T-cell (primary cell): ENCODE measurements around the gene MSLN. TPM values are rescaled to one million over a fixed set of nuclear protein-coding genes. Genes with fewer than 3 reads are reported as not detected.

Experiments
- ATAC-seq, 4 experiments: fragments of 200-7000 bp in 3 of 4; fragments of 150-1000 bp in 1 of 4; cut with Tn5 transposase; replicated peaks in 1 of 4; 1 replicate in 3 of 4; 2 replicates in 1 of 4; pipeline ENCODE4 v1.10.0; 2021; ENCODE audit warnings: moderate library complexity in 3 of 4, mild to moderate bottlenecking in 2 of 4, moderate number of reproducible peaks in 1 of 4
- CTCF ChIA-PET, 2 donors: fragments of 300-600 bp; sonication (Branson Sonifier 250); formaldehyde crosslinking; loops; one replicate each; lab custom pipeline; 2022; ENCODE audit warnings: antibody characterized with exemption in 2 of 2; lab: Charles Lee
- POLR2A ChIA-PET, 2 donors: fragments of 300-600 bp; sonication (Branson Sonifier 250); formaldehyde crosslinking; loops; one replicate each; lab custom pipeline; 2022; ENCODE audit warnings: antibody characterized with exemption in 2 of 2; lab: Charles Lee
- DNase-seq, 35 experiments: peaks; one replicate each; pipeline versions ENCODE4 v3.0.0 to v3.0.0-alpha.2; 2013 to 2023
- H3K27ac ChIP-seq: one replicate; pipeline ENCODE4 v1.5.1; 2013; ENCODE audit warnings: low read length
- H3K27me3 ChIP-seq, 2 experiments: replicated peaks in 1 of 2; 1 replicate in 1 of 2; 2 replicates in 1 of 2; pipeline versions ENCODE4 v1.6.1 to v1.7.0; 2013; ENCODE audit warnings: low read length in 1 of 2, mixed read lengths in 1 of 2; ENCODE audit not compliant: control insufficient read depth in 2 of 2, insufficient read depth in 2 of 2; ENCODE audit errors: extremely low read depth in 1 of 2
- H3K36me3 ChIP-seq, 2 donors: 1 replicate in 1 of 2; 2 replicates in 1 of 2; pipeline versions ENCODE4 v1.6.1 to v1.7.0; 2013; ENCODE audit warnings: low read length in 1 of 2; ENCODE audit not compliant: control insufficient read depth in 2 of 2, insufficient read depth in 1 of 2; ENCODE audit errors: extremely low read depth in 1 of 2
- H3K4me1 ChIP-seq, 2 experiments: 1 replicate in 1 of 2; 2 replicates in 1 of 2; pipeline versions ENCODE4 v1.6.1 to v1.7.0; 2013; ENCODE audit warnings: low read length in 2 of 2, mixed read lengths in 1 of 2; ENCODE audit not compliant: insufficient read depth in 2 of 2, control insufficient read depth in 1 of 2; ENCODE audit errors: extremely low read depth in 1 of 2
- H3K4me3 ChIP-seq, 2 donors: 1 replicate in 1 of 2; 2 replicates in 1 of 2; pipeline versions ENCODE4 v1.5.1 to v1.7.0; 2013; ENCODE audit warnings: mild to moderate bottlenecking in 2 of 2, low read length in 1 of 2, moderate library complexity in 1 of 2; ENCODE audit not compliant: control insufficient read depth in 1 of 2; ENCODE audit errors: extremely low read depth in 1 of 2
- H3K9me3 ChIP-seq: 2 replicates; pipeline ENCODE4 v1.7.0; 2013
- H3K27ac Mint-ChIP-seq, 2 donors: one replicate each; pipeline ENCODE4 v1.8.0; 2020 to 2021; ENCODE audit warnings: mild to moderate bottlenecking in 2 of 2, mixed read lengths in 2 of 2
- H3K27me3 Mint-ChIP-seq, 2 donors: one replicate each; pipeline ENCODE4 v1.8.0; 2021 to 2022; ENCODE audit warnings: mixed read lengths in 2 of 2
- H3K36me3 Mint-ChIP-seq: one replicate; pipeline ENCODE4 v1.8.0; 2021; ENCODE audit warnings: mixed read lengths
- H3K4me1 Mint-ChIP-seq, 3 donors: one replicate each; pipeline ENCODE4 v1.8.0; 2020 to 2022; ENCODE audit warnings: mixed read lengths in 3 of 3, mild to moderate bottlenecking in 1 of 3
- H3K4me3 Mint-ChIP-seq, 3 donors: one replicate each; pipeline ENCODE4 v1.8.0; 2020 to 2022; ENCODE audit warnings: mild to moderate bottlenecking in 3 of 3, mixed read lengths in 3 of 3, moderate library complexity in 3 of 3
- H3K9me3 Mint-ChIP-seq, 3 donors: one replicate each; pipeline ENCODE4 v1.8.0; 2020 to 2022; ENCODE audit warnings: mixed read lengths in 3 of 3
- WGBS: methylation state at CpG from one replicate; pipeline ENCODE4 v1.1.5; 2013; ENCODE audit warnings: missing lambda C conversion rate; ENCODE audit not compliant: insufficient coverage; 5-methylcytosine and 5-hydroxymethylcytosine counted together
- total RNA-seq, 35 experiments: library from RNA in 6 of 35; stranded (reverse) in 6 of 35; fragments of 120-200 nt in 1 of 35; gene quantifications; one replicate each; pipeline versions ENCODE4 v1.2.1 to v1.2.4 and lab custom pipeline; 2013 to 2026

Gene MSLN
- total RNA-seq, 5 donors from 2014 or later (not counting 1 experiment from before 2014, with no cell fraction given): 0.55 to 0.60 TPM; not detected in 3

- Histone ChIP-seq H3K4me3 (peak within 1 kb of the TSS; percentile 21 to 56), H3K36me3 (no peaks in the 10 kb centered on the region), H3K27me3 (peaks cover 0 to 56% of the 10 kb centered on the region in 2 experiments), H3K9me3 (no peaks in the 10 kb centered on the region), H3K4me1 (peaks cover 2 to 43% of the 10 kb centered on the region in 2 experiments), H3K27ac (no peak within 1 kb of the TSS)
- ATAC-seq: peak; percentile 90 to 93 (median 91)
- peak; percentile 66 to 93 (median 81) for DNase-seq
- POLR2A ChIA-PET: interaction anchor here in 1 of 2 donors (0.6 kb wide), 1 partner anchor 29 kb away, joined by 3 read pairs; no protein-coding TSS in a partner anchor
- H3K4me1 Mint-ChIP-seq: peaks cover 11 to 23% (median 14%) of the 10 kb centered on the region in 3 donors
- H3K36me3 Mint-ChIP-seq: no peaks in the 10 kb centered on the region
- peak within 1 kb of the TSS; percentile 57 to 68 (median 61) for H3K4me3 Mint-ChIP-seq
- no peaks in the 10 kb centered on the region for H3K9me3 Mint-ChIP-seq
- H3K27me3 Mint-ChIP-seq: peaks cover 9 to 20% of the 10 kb centered on the region in 2 donors
- 5% methylated on average over 106 of the region's 108 CpGs for WGBS
- peak within 1 kb of the TSS in 1 of 2 donors; percentile 39 for H3K27ac Mint-ChIP-seq
- CTCF ChIA-PET: no interaction called here
Measured at GRCh38 chr16:714558-715476, 45.7 kb upstream of the MSLN start, which contains the start of gene METRN. TSS of gene METRN (plus strand) at chr16:715118. CDS start at chr16:715290, 172 bp downstream.

GRCh38 chr16:715477-716199 lies 44.9 kb upstream of the MSLN start:
- Mint-ChIP-seq H3K9me3 (no peaks in the 10 kb centered on the region), H3K27ac (no peak overlapping the region), H3K27me3 (peaks cover 9 to 14% of the 10 kb centered on the region in 2 donors), H3K4me1 (peaks cover 18 to 30% (median 21%) of the 10 kb centered on the region in 3 donors), H3K4me3 (peak overlapping the region; percentile 57 to 68 (median 61)), H3K36me3 (no peaks in the 10 kb centered on the region)
- Histone ChIP-seq H3K4me1 (peaks cover 5 to 51% of the 10 kb centered on the region in 2 experiments), H3K9me3 (no peaks in the 10 kb centered on the region), H3K4me3 (peak overlapping the region; percentile 21 to 56), H3K27ac (no peak overlapping the region), H3K36me3 (no peaks in the 10 kb centered on the region), H3K27me3 (peaks cover 0 to 48% of the 10 kb centered on the region in 2 experiments)
- ATAC-seq: peak; percentile 9 to 26 (median 22)
- peak in 1 of 35 experiments; percentile 37 for DNase-seq
- 3% methylated on average over 70 of the region's 74 CpGs for WGBS
- CTCF ChIA-PET: interaction anchor here (0.7 to 0.8 kb wide), 3 partner anchors 13 to 387 kb away, joined by 3 to 6 read pairs (median 3); no protein-coding TSS in a partner anchor
- POLR2A ChIA-PET: interaction anchor here in 1 of 2 donors (0.5 to 0.8 kb wide), 2 partner anchors 10 to 92 kb away, joined by 3 to 4 read pairs; no protein-coding TSS in a partner anchor

GRCh38 chr16:716200-716568 lies 44.4 kb upstream of the MSLN start:
- H3K27ac ChIP-seq: no peak overlapping the region
- no peak for DNase-seq
- no peaks in the 10 kb centered on the region for H3K9me3 ChIP-seq
- peaks cover 0 to 42% of the 10 kb centered on the region in 2 experiments for H3K27me3 ChIP-seq
- Mint-ChIP-seq H3K27ac (no peak overlapping the region), H3K9me3 (no peaks in the 10 kb centered on the region), H3K4me1 (peaks cover 19 to 30% (median 21%) of the 10 kb centered on the region in 3 donors), H3K36me3 (no peaks in the 10 kb centered on the region), H3K4me3 (peak overlapping the region; percentile 50 to 68 (median 57)), H3K27me3 (peaks cover 8 to 12% of the 10 kb centered on the region in 2 donors)
- H3K36me3 ChIP-seq: no peaks in the 10 kb centered on the region
- ChIA-PET POLR2A (interaction anchor here in 1 of 2 donors (0.8 kb wide), 1 partner anchor 9 kb away, joined by 3 read pairs; no protein-coding TSS in a partner anchor), CTCF (interaction anchor here (0.7 to 0.8 kb wide), 3 partner anchors 12 to 387 kb away, joined by 3 to 6 read pairs (median 3); no protein-coding TSS in a partner anchor)
- no peak for ATAC-seq
- no peak overlapping the region for H3K4me3 ChIP-seq
- 69% methylated on average over 5 of the region's 12 CpGs for WGBS
- H3K4me1 ChIP-seq: peaks cover 5 to 53% of the 10 kb centered on the region in 2 experiments

- H3K4me1 ChIP-seq: peaks cover 5 to 53% of the 10 kb centered on the region in 2 experiments
- no peak overlapping the region for H3K27ac ChIP-seq
- Mint-ChIP-seq H3K4me1 (peaks cover 19 to 30% (median 21%) of the 10 kb centered on the region in 3 donors), H3K27me3 (peaks cover 7 to 8% of the 10 kb centered on the region in 2 donors), H3K4me3 (peak overlapping the region; percentile 47 to 68 (median 50)), H3K27ac (no peak overlapping the region), H3K36me3 (no peaks in the 10 kb centered on the region), H3K9me3 (no peaks in the 10 kb centered on the region)
- ChIA-PET CTCF (no interaction called here), POLR2A (no interaction called here)
- 99% methylated on average over 20 of the region's 29 CpGs for WGBS
- no peak overlapping the region for H3K4me3 ChIP-seq
- peaks cover 0 to 35% of the 10 kb centered on the region in 2 experiments for H3K27me3 ChIP-seq
- DNase-seq (no peak), ATAC-seq (no peak)
- no peaks in the 10 kb centered on the region for H3K36me3 ChIP-seq
- no peaks in the 10 kb centered on the region for H3K9me3 ChIP-seq
Measured at GRCh38 chr16:716768-717325, 43.7 kb upstream of the MSLN start.

- no peak for ATAC-seq
- CTCF ChIA-PET: no interaction called here
Measured at GRCh38 chr16:717450-718245, 42.9 kb upstream of the MSLN start.

More at GRCh38 chr16:717450-718245, 42.9 kb upstream of the MSLN start:
- Histone ChIP-seq H3K27me3 (peaks cover 0 to 32% of the 10 kb centered on the region in 2 experiments), H3K9me3 (no peaks in the 10 kb centered on the region), H3K27ac (no peak overlapping the region), H3K4me3 (no peak overlapping the region), H3K36me3 (no peaks in the 10 kb centered on the region), H3K4me1 (peaks cover 5 to 58% of the 10 kb centered on the region in 2 experiments)
- peaks cover 6 to 8% of the 10 kb centered on the region in 2 donors for H3K27me3 Mint-ChIP-seq
- H3K9me3 Mint-ChIP-seq: no peaks in the 10 kb centered on the region
- no peak overlapping the region for H3K27ac Mint-ChIP-seq
- no peak for DNase-seq
- H3K4me3 Mint-ChIP-seq: peak overlapping the region in 1 of 3 donors; percentile 83
- no peaks in the 10 kb centered on the region for H3K36me3 Mint-ChIP-seq
- POLR2A ChIA-PET: no interaction called here
- H3K4me1 Mint-ChIP-seq: peaks cover 19 to 33% (median 23%) of the 10 kb centered on the region in 3 donors
- WGBS: 91% methylated on average over 27 of the region's 32 CpGs
